ENCODE measurements around the gene MPHOSPH9. TPM values are rescaled to one million over a fixed set of nuclear protein-coding genes. Genes with fewer than 3 reads are reported as not detected.

Gene MPHOSPH9
- total and polyA plus RNA-seq, 2 of the 4 experiments (the other 2 are of a cell fraction): 7.6 to 17.0 TPM

- H3K9me3 ChIP-seq (ENCODE audit: control insufficient read depth, insufficient read depth, low read length): no peaks in the 10 kb centered on the region
- H3K14ac ChIP-seq (replicated peaks; ENCODE audit: low read depth, low read length): peak overlapping the region; percentile 92
- peak overlapping the region; percentile 67 for H3K56ac ChIP-seq (ENCODE audit: extremely low read depth, insufficient read depth, low read length)
- peak overlapping the region; percentile 93 for H3K27ac ChIP-seq (ENCODE audit: insufficient read depth, low read length)
- H3K18ac ChIP-seq (ENCODE audit: low read depth, low read length): peak overlapping the region; percentile 90
- H3K4me2 ChIP-seq (ENCODE audit: low read depth, low read length): no peak overlapping the region
- no peaks in the 10 kb centered on the region for H3K36me3 ChIP-seq (ENCODE audit: control insufficient read depth, insufficient read depth, low read length)
- peaks cover 16% of the 10 kb centered on the region for H3K9me1 ChIP-seq (ENCODE audit: insufficient read depth, low read length)
- peak overlapping the region; percentile 88 for H4K5ac ChIP-seq (ENCODE audit: low read depth, low read length)
- H3K27me3 ChIP-seq (ENCODE audit: control insufficient read depth, insufficient read depth, low read length): no peaks in the 10 kb centered on the region
- H2BK5ac ChIP-seq (ENCODE audit: low read depth, low read length, poor library complexity, severe bottlenecking): peak overlapping the region; percentile 95
- peak overlapping the region; percentile 97 for H3K23ac ChIP-seq (ENCODE audit: low read depth, low read length)
- TF ChIP-seq MAZ (IDR thresholded peaks at IDR 0.05; ENCODE audit: borderline replicate concordance, low read depth, low read length) (no peak), NFE2L2 (IDR thresholded peaks at IDR 0.05; ENCODE audit: low read depth, low read length) (no peak), MAFK (IDR thresholded peaks at IDR 0.05; ENCODE audit: low read depth, low read length) (no peak), MXI1 (IDR thresholded peaks at IDR 0.05; ENCODE audit: borderline replicate concordance, low read depth, low read length) (no peak), ELK1 (IDR thresholded peaks at IDR 0.05; ENCODE audit: borderline replicate concordance, low read depth, low read length) (no peak), CTCF (conservative IDR thresholded peaks at IDR 0.05; ENCODE audit: low read depth, low read length) (no peak), RCOR1 (IDR thresholded peaks at IDR 0.05; ENCODE audit: insufficient replicate concordance, low read length) (no peak), SMC3 (IDR thresholded peaks at IDR 0.05; ENCODE audit: low read depth, low read length) (no peak), FOS (IDR thresholded peaks at IDR 0.05; ENCODE audit: low read depth, low read length) (no peak), CHD1 (IDR thresholded peaks at IDR 0.05; ENCODE audit: low read depth, low read length) (no peak), RFX5 (IDR thresholded peaks at IDR 0.05; ENCODE audit: low read depth, low read length) (no peak), CEBPB (IDR thresholded peaks at IDR 0.05; ENCODE audit: low read depth, low read length) (no peak), RAD21 (IDR thresholded peaks at IDR 0.05; ENCODE audit: low read length) (no peak), BHLHE40 (IDR thresholded peaks at IDR 0.05; ENCODE audit: low read depth, low read length) (no peak)
- TF ChIP-seq, protein P1, sequence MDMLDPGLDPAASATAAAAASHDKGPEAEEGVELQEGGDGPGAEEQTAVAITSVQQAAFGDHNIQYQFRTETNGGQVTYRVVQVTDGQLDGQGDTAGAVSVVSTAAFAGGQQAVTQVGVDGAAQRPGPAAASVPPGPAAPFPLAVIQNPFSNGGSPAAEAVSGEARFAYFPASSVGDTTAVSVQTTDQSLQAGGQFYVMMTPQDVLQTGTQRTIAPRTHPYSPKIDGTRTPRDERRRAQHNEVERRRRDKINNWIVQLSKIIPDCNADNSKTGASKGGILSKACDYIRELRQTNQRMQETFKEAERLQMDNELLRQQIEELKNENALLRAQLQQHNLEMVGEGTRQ (IDR thresholded peaks at IDR 0.05; ENCODE audit: low read depth, low read length): no peak
- dilution Hi-C loops (cut with HindIII; ENCODE audit: low sequenced_read_pairs, unreplicated experiment): no loop called here
- H3K4ac ChIP-seq (ENCODE audit: low read depth, low read length): peak overlapping the region; percentile 97
- peak overlapping the region; percentile 50 for H2AFZ ChIP-seq (replicated peaks; ENCODE audit: low read length, poor library complexity)
- peak overlapping the region; percentile 97 for H2BK120ac ChIP-seq (ENCODE audit: low read depth, low read length)
- no peak overlapping the region for H3K9ac ChIP-seq (ENCODE audit: low read depth, low read length)
- DNase-seq: no peak
- WGBS, 2 experiments (ENCODE audit: extremely low coverage in 2 of 2, insufficient read length in 1 of 2): 67% methylated on average over 1 of the region's 6 CpGs; no CpG with 5 or more reads in 1 of the 2 experiments
- peak overlapping the region; percentile 89 for H2AK5ac ChIP-seq (ENCODE audit: low read depth, low read length)
- ChIA-PET POLR2A (ENCODE audit: unreplicated experiment) (no interaction called here), CTCF (no interaction called here)
- H4K8ac ChIP-seq (ENCODE audit: low read depth in 2 of 2, low read length in 2 of 2): peak overlapping the region; percentile 48 to 90; a peak in 3 of 4 replicates
- peaks cover 5% of the 10 kb centered on the region; the same call in 1 of the 2 replicates for H4K20me1 ChIP-seq (ENCODE audit: insufficient read depth, low read length)
- H3K79me1 ChIP-seq (ENCODE audit: low read depth in 1 of 2, low read length in 2 of 2): peaks cover 12 to 40% of the 10 kb centered on the region in 2 experiments; a peak in 3 of 4 replicates
- no peak overlapping the region for H3K4me3 ChIP-seq (ENCODE audit: insufficient read depth, low read depth, low read length)
- H2AK9ac ChIP-seq (replicated peaks; ENCODE audit: low read depth, low read length, poor library complexity): peak overlapping the region; percentile 58
- peak overlapping the region; percentile 99 for H2BK20ac ChIP-seq (ENCODE audit: low read depth, low read length)
- H3K4me1 ChIP-seq (ENCODE audit: control insufficient read depth, insufficient read depth, low read length): peaks cover 19% of the 10 kb centered on the region
- H2BK15ac ChIP-seq (ENCODE audit: low read depth, low read length): peak overlapping the region; percentile 93; the same call in 2 of the 3 replicates
- in situ Hi-C loops (cut with MboI; ENCODE audit: low sequenced_read_pairs): no loop called here
- no peak for ATAC-seq (ENCODE audit: low read depth)
- H4K91ac ChIP-seq (ENCODE audit: insufficient read depth, low read depth, low read length): peak overlapping the region; percentile 99
- BruUV-seq (replicated peaks): no TSS peak
- intact Hi-C loops (cut with micrococcal nuclease): loop anchor here (1.0 to 2.0 kb wide), 2 partner anchors 9 to 84 kb away; no protein-coding TSS in a partner anchor
These were observed 105.8 kb downstream of the MPHOSPH9 start for GRCh38 chr12:123127182-123127495.

All from IMR-90 (cell line).